ENCODE data around the gene TRIM9.
"Not testable (repeated sequence)": the region's sequence is repeated elsewhere in the genome, so short reads cannot be mapped to it uniquely, and the experiment has no call there.

The TRIM9 gene

GRCh38 chr14:50997712-50998111, 97.2 kb downstream of the TRIM9 start:
- ATAC-seq: peak; percentile 95

DNA sequence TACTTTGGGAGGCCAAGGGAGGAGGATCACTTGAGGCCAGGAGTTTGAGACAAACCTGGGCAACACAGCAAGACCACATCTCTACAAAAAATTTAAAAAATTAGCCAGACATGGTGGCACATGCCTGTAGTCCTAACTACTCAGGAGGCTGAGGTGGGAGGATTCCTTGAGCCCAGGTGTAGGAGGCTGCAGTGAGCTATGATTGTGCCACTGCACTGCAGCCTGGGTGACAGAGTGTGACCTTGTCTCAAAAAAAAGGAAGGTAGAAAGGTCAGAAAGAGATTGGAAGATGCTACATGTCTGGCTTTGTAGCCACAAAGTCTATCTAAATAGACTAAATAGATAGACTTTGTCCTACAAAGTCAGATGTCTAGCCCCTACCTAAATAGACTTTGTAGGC, 100.7 kb downstream of the TRIM9 start:
- not testable (repeated sequence) for ATAC-seq

More at GRCh38 chr14:50997712-50998111, 97.2 kb downstream of the TRIM9 start:
- TF ChIP-seq ISL1 (CRISPR knock-in tag; IDR thresholded peaks at IDR 0.05) (no peak), SNAI2 (CRISPR knock-in tag; IDR thresholded peaks at IDR 0.05) (no peak), GLIS3 (CRISPR knock-in tag; IDR thresholded peaks at IDR 0.05) (no peak), OSR1 (CRISPR knock-in tag; IDR thresholded peaks at IDR 0.05) (no peak), CREB5 (CRISPR knock-in tag; IDR thresholded peaks at IDR 0.05; ENCODE audit: low read depth) (no peak), BACH2 (CRISPR knock-in tag; IDR thresholded peaks at IDR 0.05; ENCODE audit: borderline replicate concordance) (no peak), ZC3H10 (CRISPR knock-in tag; IDR thresholded peaks at IDR 0.05) (no peak), RARB (CRISPR knock-in tag; IDR thresholded peaks at IDR 0.05) (no peak)

DNA sequence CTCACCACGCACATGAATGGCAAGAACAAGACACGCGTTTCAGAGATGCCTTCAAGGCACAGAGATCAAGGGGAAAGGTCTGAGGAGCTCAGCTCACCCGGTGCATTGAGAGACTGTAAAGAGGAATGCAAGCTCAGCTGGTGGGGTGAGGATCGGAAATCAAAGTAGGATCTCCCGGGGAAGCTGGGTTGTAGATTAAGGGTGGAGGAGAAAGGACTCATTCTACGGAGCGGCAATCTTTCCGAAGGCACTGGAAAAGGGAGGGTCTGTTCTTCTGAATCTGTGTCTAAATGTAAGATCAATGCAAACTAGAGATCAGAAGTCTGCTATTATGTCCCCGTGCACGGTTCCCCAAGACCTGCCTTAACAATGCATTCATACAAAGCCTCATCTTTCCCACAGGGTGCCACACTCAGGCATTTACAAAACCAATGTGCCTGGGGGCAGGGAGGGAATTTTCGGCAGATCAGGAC, 109.0 kb downstream of the TRIM9 start:
- ATAC-seq: no peak
- TF ChIP-seq GLIS3 (CRISPR knock-in tag; IDR thresholded peaks at IDR 0.05) (no peak), ZNF70 (CRISPR knock-in tag; IDR thresholded peaks at IDR 0.05) (no peak), SNAI2 (CRISPR knock-in tag; IDR thresholded peaks at IDR 0.05) (no peak), CSRNP3 (CRISPR knock-in tag; IDR thresholded peaks at IDR 0.05) (no peak), CREB5 (CRISPR knock-in tag; IDR thresholded peaks at IDR 0.05; ENCODE audit: low read depth) (no peak), RARB (CRISPR knock-in tag; IDR thresholded peaks at IDR 0.05) (no peak), ISL1 (CRISPR knock-in tag; IDR thresholded peaks at IDR 0.05) (no peak), TOX (CRISPR knock-in tag; IDR thresholded peaks at IDR 0.05; ENCODE audit: borderline replicate concordance) (no peak), ESRRG (CRISPR knock-in tag; IDR thresholded peaks at IDR 0.05) (no peak), BACH2 (CRISPR knock-in tag; IDR thresholded peaks at IDR 0.05; ENCODE audit: borderline replicate concordance) (no peak), ZFP3 (CRISPR knock-in tag; IDR thresholded peaks at IDR 0.05) (no peak), PPARA (CRISPR knock-in tag; IDR thresholded peaks at IDR 0.05; ENCODE audit: borderline replicate concordance) (no peak), OSR1 (CRISPR knock-in tag; IDR thresholded peaks at IDR 0.05) (no peak), ZNF8 (CRISPR knock-in tag; IDR thresholded peaks at IDR 0.05) (no peak), ZFP30 (CRISPR knock-in tag; IDR thresholded peaks at IDR 0.05) (no peak), CSDC2 (CRISPR knock-in tag; IDR thresholded peaks at IDR 0.05) (no peak)
- TF ChIP-seq, protein P1, sequence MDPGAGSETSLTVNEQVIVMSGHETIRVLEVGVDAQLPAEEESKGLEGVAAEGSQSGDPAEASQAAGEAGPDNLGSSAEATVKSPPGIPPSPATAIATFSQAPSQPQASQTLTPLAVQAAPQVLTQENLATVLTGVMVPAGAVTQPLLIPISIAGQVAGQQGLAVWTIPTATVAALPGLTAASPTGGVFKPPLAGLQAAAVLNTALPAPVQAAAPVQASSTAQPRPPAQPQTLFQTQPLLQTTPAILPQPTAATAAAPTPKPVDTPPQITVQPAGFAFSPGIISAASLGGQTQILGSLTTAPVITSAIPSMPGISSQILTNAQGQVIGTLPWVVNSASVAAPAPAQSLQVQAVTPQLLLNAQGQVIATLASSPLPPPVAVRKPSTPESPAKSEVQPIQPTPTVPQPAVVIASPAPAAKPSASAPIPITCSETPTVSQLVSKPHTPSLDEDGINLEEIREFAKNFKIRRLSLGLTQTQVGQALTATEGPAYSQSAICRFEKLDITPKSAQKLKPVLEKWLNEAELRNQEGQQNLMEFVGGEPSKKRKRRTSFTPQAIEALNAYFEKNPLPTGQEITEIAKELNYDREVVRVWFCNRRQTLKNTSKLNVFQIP (CRISPR knock-in tag; IDR thresholded peaks at IDR 0.05; ENCODE audit: borderline replicate concordance, low read depth): no peak

GRCh38 chr14:50985124-50985858, 109.6 kb downstream of the TRIM9 start:
- ATAC-seq: peak; percentile 75
- TF ChIP-seq BACH2 (CRISPR knock-in tag; IDR thresholded peaks at IDR 0.05; ENCODE audit: borderline replicate concordance) (no peak), ZNF8 (CRISPR knock-in tag; IDR thresholded peaks at IDR 0.05) (no peak)
- TF ChIP-seq, protein P1 (CRISPR knock-in tag; IDR thresholded peaks at IDR 0.05; ENCODE audit: borderline replicate concordance, low read depth): no peak
